ENCODE results near the gene MAGI1. TPM values are rescaled to one million over a fixed set of nuclear protein-coding genes. Genes with fewer than 3 reads are reported as not detected.

MAGI1 gene
- total RNA-seq, 4 donors from 2014 or later, result 17.2 to 40.8 (median 28.1) TPM

DNA sequence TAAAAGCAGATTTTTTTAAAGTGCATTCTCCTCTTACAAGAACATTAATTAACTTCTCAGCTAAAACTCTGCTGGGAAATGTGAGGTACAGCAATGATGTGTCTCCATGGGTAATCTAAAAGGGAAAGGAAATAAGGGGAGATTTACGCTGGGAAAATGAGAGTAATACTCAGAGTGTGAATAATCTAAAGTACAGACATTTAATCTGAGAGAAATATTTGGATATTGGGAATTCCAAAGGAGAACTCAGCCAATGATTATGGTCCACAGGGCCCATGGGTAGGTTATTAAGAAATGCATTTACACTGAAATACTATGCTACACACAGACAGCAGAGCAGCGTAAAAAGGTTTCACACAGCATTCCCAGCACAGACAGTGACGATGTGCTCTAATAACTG lies 229.9 kb downstream of the MAGI1 start:
- Histone ChIP-seq H3K27ac (no peak overlapping the region), H3K4me1 (no peaks in the 10 kb centered on the region), H3K4me3 (no peak overlapping the region), H3K27me3 (no peaks in the 10 kb centered on the region), H3K36me3 (no peaks in the 10 kb centered on the region), H3K9me3 (no peaks in the 10 kb centered on the region)
- no peak for TF ChIP-seq POLR2A (IDR thresholded peaks at IDR 0.05)
- no peak for TF ChIP-seq EP300 (IDR thresholded peaks at IDR 0.05)
- TF ChIP-seq, protein P1, sequence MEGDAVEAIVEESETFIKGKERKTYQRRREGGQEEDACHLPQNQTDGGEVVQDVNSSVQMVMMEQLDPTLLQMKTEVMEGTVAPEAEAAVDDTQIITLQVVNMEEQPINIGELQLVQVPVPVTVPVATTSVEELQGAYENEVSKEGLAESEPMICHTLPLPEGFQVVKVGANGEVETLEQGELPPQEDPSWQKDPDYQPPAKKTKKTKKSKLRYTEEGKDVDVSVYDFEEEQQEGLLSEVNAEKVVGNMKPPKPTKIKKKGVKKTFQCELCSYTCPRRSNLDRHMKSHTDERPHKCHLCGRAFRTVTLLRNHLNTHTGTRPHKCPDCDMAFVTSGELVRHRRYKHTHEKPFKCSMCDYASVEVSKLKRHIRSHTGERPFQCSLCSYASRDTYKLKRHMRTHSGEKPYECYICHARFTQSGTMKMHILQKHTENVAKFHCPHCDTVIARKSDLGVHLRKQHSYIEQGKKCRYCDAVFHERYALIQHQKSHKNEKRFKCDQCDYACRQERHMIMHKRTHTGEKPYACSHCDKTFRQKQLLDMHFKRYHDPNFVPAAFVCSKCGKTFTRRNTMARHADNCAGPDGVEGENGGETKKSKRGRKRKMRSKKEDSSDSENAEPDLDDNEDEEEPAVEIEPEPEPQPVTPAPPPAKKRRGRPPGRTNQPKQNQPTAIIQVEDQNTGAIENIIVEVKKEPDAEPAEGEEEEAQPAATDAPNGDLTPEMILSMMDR (IDR thresholded peaks at IDR 0.05), result no peak
- TF ChIP-seq POLR2AphosphoS5 (IDR thresholded peaks at IDR 0.05), result no peak
- ATAC-seq, result no peak
- 69 to 100% methylated on average over 2 of the region's 3 CpGs for WGBS, 2 donors (ENCODE audit: low coverage in 1 of 2)

DNA sequence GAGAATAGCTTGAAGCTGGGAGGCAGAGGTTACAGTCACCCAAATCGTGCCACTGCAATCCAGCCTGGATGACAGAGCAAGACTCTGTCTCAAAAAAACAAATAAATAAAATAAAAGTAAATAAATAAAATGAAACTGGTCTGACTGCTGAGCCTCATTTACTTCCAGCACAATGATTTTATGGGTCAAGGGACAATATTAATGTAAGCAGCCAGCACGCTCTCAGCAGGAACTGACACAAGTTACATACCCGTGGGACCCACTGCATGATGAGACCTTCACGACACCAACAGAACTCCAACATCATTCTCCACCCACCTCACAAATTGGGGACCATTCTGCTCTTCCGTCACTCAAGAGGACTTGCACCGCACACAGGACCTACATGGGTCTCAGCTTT lies 230.3 kb downstream of the MAGI1 start:
- ATAC-seq, result no peak
- TF ChIP-seq POLR2A (IDR thresholded peaks at IDR 0.05) (no peak), EP300 (IDR thresholded peaks at IDR 0.05) (no peak)
- WGBS, 2 donors (ENCODE audit: low coverage in 1 of 2), result 69 to 86% methylated on average over 5 to 6 of the region's 6 CpGs
- no peak overlapping the region for H3K27ac ChIP-seq
- no peaks in the 10 kb centered on the region for H3K4me1 ChIP-seq
- H3K27me3 ChIP-seq, result no peaks in the 10 kb centered on the region
- no peaks in the 10 kb centered on the region for H3K36me3 ChIP-seq
- no peaks in the 10 kb centered on the region for H3K9me3 ChIP-seq
- no peak overlapping the region for H3K4me3 ChIP-seq

DNA sequence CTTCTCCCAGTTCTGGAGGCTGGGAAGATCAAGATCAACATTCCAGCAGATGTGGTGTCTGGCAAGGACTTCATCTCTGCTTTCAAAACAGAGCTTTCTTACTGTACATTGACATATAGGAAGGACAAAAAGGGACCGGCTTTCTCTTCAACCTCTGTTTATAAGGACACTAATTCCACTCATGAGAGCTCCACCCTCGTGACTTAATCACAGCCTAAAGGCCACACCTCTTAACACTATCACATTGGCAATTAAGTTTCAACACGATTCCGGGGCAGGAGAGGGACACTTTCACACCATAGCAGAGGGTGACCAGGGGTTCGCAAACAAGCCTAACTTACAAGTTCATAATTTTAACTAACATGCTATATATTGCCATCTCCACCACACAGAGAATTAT lies 231.5 kb downstream of the MAGI1 start:
- H3K36me3 ChIP-seq, result no peaks in the 10 kb centered on the region
- no peaks in the 10 kb centered on the region for H3K27me3 ChIP-seq
- no peaks in the 10 kb centered on the region for H3K9me3 ChIP-seq
- 65 to 94% methylated on average over 2 to 3 of the region's 5 CpGs for WGBS, 2 donors (ENCODE audit: low coverage in 1 of 2)
- no peaks in the 10 kb centered on the region for H3K4me1 ChIP-seq
- ATAC-seq, result no peak
- no peak overlapping the region for H3K4me3 ChIP-seq
- TF ChIP-seq EP300 (IDR thresholded peaks at IDR 0.05) (no peak), POLR2AphosphoS5 (IDR thresholded peaks at IDR 0.05) (no peak), POLR2A (IDR thresholded peaks at IDR 0.05) (no peak)
- TF ChIP-seq, protein P1 (IDR thresholded peaks at IDR 0.05), result no peak
- H3K27ac ChIP-seq, result no peak overlapping the region

DNA sequence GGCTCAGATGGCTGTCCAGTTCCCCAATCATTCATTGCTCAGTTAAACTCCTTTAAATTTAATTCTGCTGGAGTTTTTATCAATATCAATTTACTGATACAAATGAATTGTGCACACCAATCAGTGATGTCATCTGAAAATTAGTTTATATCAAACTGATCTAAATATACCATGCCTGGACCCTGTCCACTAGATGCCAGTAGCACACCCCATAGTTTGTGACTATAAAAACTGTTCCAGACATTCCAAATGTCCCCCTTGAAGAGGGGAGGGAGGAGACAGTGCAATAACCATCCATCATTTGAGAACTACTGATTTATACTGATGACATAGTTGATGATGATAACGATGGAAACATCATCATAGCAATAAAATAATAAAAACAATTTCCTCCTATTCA lies 232.1 kb downstream of the MAGI1 start:
- ATAC-seq, result no peak
- no peak for TF ChIP-seq POLR2AphosphoS5 (IDR thresholded peaks at IDR 0.05)
- TF ChIP-seq EP300 (IDR thresholded peaks at IDR 0.05), result no peak
- TF ChIP-seq POLR2A (IDR thresholded peaks at IDR 0.05), result no peak
- TF ChIP-seq, protein P1 (IDR thresholded peaks at IDR 0.05), result no peak
- WGBS, 2 donors (ENCODE audit: low coverage in 1 of 2), result 69 to 88% methylated on average over 1 of the region's 1 CpG

DNA sequence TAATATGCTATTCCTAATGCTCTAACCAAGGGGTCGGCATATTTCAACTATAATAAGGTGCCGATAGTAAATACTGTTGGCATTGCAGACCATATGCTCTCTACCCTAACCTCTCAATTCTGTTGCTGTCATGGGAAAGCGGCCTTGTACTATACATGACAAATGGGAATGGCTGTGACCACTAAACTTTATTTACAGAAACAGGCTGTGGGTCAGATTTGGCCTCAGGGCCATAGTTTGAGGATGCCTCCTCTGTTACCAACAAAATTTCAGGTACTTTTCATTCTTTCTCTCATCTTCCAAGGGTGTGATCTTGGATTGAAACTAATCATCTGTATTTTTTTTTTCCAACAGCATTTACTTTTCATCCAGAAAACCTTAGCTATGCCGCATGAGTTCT lies 242.0 kb downstream of the MAGI1 start:
- Histone ChIP-seq H3K27ac (no peak overlapping the region), H3K4me1 (no peaks in the 10 kb centered on the region), H3K9me3 (no peaks in the 10 kb centered on the region), H3K4me3 (no peak overlapping the region), H3K27me3 (no peaks in the 10 kb centered on the region), H3K36me3 (no peaks in the 10 kb centered on the region)
- TF ChIP-seq POLR2AphosphoS5 (IDR thresholded peaks at IDR 0.05) (no peak), EP300 (IDR thresholded peaks at IDR 0.05) (no peak), POLR2A (IDR thresholded peaks at IDR 0.05) (no peak)
- TF ChIP-seq, protein P1 (IDR thresholded peaks at IDR 0.05), result no peak
- no peak for ATAC-seq
- WGBS, 2 donors (ENCODE audit: low coverage in 1 of 2), result 86 to 93% methylated on average over 2 to 4 of the region's 4 CpGs

More for the DNA sequence above, 232.1 kb downstream of the MAGI1 start:
- H3K27me3 ChIP-seq, result no peaks in the 10 kb centered on the region
- no peak overlapping the region for H3K27ac ChIP-seq
- H3K4me1 ChIP-seq, result no peaks in the 10 kb centered on the region
- H3K9me3 ChIP-seq, result no peaks in the 10 kb centered on the region
- no peaks in the 10 kb centered on the region for H3K36me3 ChIP-seq
- no peak overlapping the region for H3K4me3 ChIP-seq
